Nephron progenitor cell (in vitro differentiated cells): Measurements from ENCODE around the gene PLEKHD1.

Source experiments
- DNase-seq: peaks from one replicate; pipeline ENCODE4 v3.0.0; 2021
- H3K27ac Mint-ChIP-seq: 2 replicates; pipeline ENCODE4 v1.8.0; 2021; ENCODE audit warnings: mild to moderate bottlenecking, moderate library complexity, mixed read lengths
- H3K27me3 Mint-ChIP-seq: 2 replicates; pipeline ENCODE4 v1.8.0; 2021; ENCODE audit warnings: mild to moderate bottlenecking, low read depth, mixed read lengths; ENCODE audit not compliant: poor library complexity
- H3K36me3 Mint-ChIP-seq: 2 replicates; pipeline ENCODE4 v1.8.0; 2021; ENCODE audit warnings: low read depth, mixed read lengths
- H3K4me1 Mint-ChIP-seq: 2 replicates; pipeline ENCODE4 v1.8.0; 2021; ENCODE audit warnings: mixed read lengths
- H3K4me3 Mint-ChIP-seq: 2 replicates; pipeline ENCODE4 v1.8.0; 2021; ENCODE audit warnings: mild to moderate bottlenecking, moderate library complexity, mixed read lengths
- H3K9me3 Mint-ChIP-seq: 2 replicates; pipeline ENCODE4 v1.8.0; 2021; ENCODE audit warnings: mild to moderate bottlenecking, moderate library complexity, mixed read lengths
- CTCF ChIP-seq: fragments of 200-600 bp; sonication (generic); IDR thresholded peaks from 2 replicates; pipeline ENCODE4 v1.5.0; 2021; ENCODE audit warnings: antibody characterized with exemption

PLEKHD1 gene

GRCh38 chr14:69561893-69562292 lies 77.4 kb downstream of the PLEKHD1 start:
- no peak for TF ChIP-seq CTCF
- Mint-ChIP-seq H3K27me3 (peaks cover 47% of the 10 kb centered on the region), H3K9me3 (no peaks in the 10 kb centered on the region), H3K36me3 (no peaks in the 10 kb centered on the region), H3K4me1 (peaks cover 23% of the 10 kb centered on the region), H3K27ac (no peak overlapping the region), H3K4me3 (no peak overlapping the region)
- DNase-seq, result no peak

GRCh38 chr14:69567563-69567962 lies 83.0 kb downstream of the PLEKHD1 start:
- no peak overlapping the region for H3K4me3 Mint-ChIP-seq
- peaks cover 47% of the 10 kb centered on the region for H3K27me3 Mint-ChIP-seq
- TF ChIP-seq CTCF, result no peak
- DNase-seq, result no peak
- H3K9me3 Mint-ChIP-seq, result peaks cover 3% of the 10 kb centered on the region
- H3K27ac Mint-ChIP-seq, result no peak overlapping the region
- H3K4me1 Mint-ChIP-seq, result peaks cover 21% of the 10 kb centered on the region
- H3K36me3 Mint-ChIP-seq, result peaks cover 24% of the 10 kb centered on the region

- DNase-seq, result no peak
- Mint-ChIP-seq H3K27me3 (peaks cover 38% of the 10 kb centered on the region), H3K36me3 (peaks cover 28% of the 10 kb centered on the region), H3K9me3 (peaks cover 3% of the 10 kb centered on the region), H3K4me3 (no peak overlapping the region), H3K27ac (no peak overlapping the region), H3K4me1 (peaks cover 32% of the 10 kb centered on the region)
- no peak for TF ChIP-seq CTCF
These were observed 85.3 kb downstream of the PLEKHD1 start for GRCh38 chr14:69569859-69570258.

GRCh38 chr14:69570836-69571330 lies 86.4 kb downstream of the PLEKHD1 start:
- no peak overlapping the region for H3K27ac Mint-ChIP-seq
- no peak overlapping the region for H3K4me3 Mint-ChIP-seq
- peaks cover 36% of the 10 kb centered on the region for H3K27me3 Mint-ChIP-seq
- H3K36me3 Mint-ChIP-seq, result peaks cover 28% of the 10 kb centered on the region
- peaks cover 41% of the 10 kb centered on the region for H3K4me1 Mint-ChIP-seq
- H3K9me3 Mint-ChIP-seq, result peaks cover 3% of the 10 kb centered on the region
- TF ChIP-seq CTCF, result no peak
- DNase-seq, result no peak

- no peak overlapping the region for H3K4me3 Mint-ChIP-seq
- no peak for TF ChIP-seq CTCF
- H3K36me3 Mint-ChIP-seq, result peaks cover 28% of the 10 kb centered on the region
- peaks cover 3% of the 10 kb centered on the region for H3K9me3 Mint-ChIP-seq
- peaks cover 37% of the 10 kb centered on the region for H3K4me1 Mint-ChIP-seq
- no peak for DNase-seq
- H3K27me3 Mint-ChIP-seq, result peaks cover 36% of the 10 kb centered on the region
- no peak overlapping the region for H3K27ac Mint-ChIP-seq
These were observed 87.0 kb downstream of the PLEKHD1 start for GRCh38 chr14:69571449-69572029.
